PFSK-1 (cell line): Measurements from ENCODE around the gene FNIP2.

ENCODE experiments used
- POLR2AphosphoS5 ChIP-seq: IDR thresholded peaks from 2 replicates; pipeline ENCODE4 v1.6.1; 2012; ENCODE audit warnings: low read depth, mild to moderate bottlenecking, control low read depth, low read length, moderate library complexity
- REST ChIP-seq, 2 experiments: IDR thresholded peaks; 2 replicates each; pipeline versions ENCODE4 v1.6.1 to v1.8.0; 2011 to 2012; ENCODE audit warnings: low read depth in 2 of 2, low read length in 2 of 2, control low read depth in 1 of 2, inconsistent platforms in 1 of 2, mild to moderate bottlenecking in 1 of 2, moderate library complexity in 1 of 2; ENCODE audit not compliant: insufficient read depth in 1 of 2
- SIN3A ChIP-seq: IDR thresholded peaks from 2 replicates; pipeline ENCODE4 v1.6.1; 2012; ENCODE audit warnings: mild to moderate bottlenecking, low read length, moderate library complexity, borderline replicate concordance; ENCODE audit not compliant: insufficient read depth
- TAF1 ChIP-seq: IDR thresholded peaks from 2 replicates; pipeline ENCODE4 v1.6.1; 2012; ENCODE audit warnings: low read length, control low read depth, borderline replicate concordance; ENCODE audit not compliant: insufficient read depth

- TF ChIP-seq REST (IDR thresholded peaks at IDR 0.05; ENCODE audit: insufficient read depth in 1 of 2, low read depth in 2 of 2, low read length in 2 of 2) (no peak), TAF1 (no peak), POLR2AphosphoS5 (no peak), SIN3A (no peak)
Measured at GRCh38 chr4:158840131-158840530, 71.3 kb downstream of the FNIP2 start.
